Panc1 (cell line): ENCODE results near the gene EPHB1.

Experiments
- CTCF ChIP-seq: fragments of 450-650 bp; IDR thresholded peaks from 2 replicates; pipeline ENCODE4 v1.5.1; 2017; ENCODE audit warnings: mild to moderate bottlenecking
- POLR2AphosphoS5 ChIP-seq: IDR thresholded peaks from 2 replicates; pipeline ENCODE4 v1.6.1; 2012; ENCODE audit warnings: mild to moderate bottlenecking, low read depth, low read length, moderate library complexity
- REST ChIP-seq, 2 experiments: IDR thresholded peaks; 2 replicates each; pipeline ENCODE4 v1.6.1; 2011 to 2012; ENCODE audit warnings: low read depth in 2 of 2, control low read depth in 1 of 2, low read length in 1 of 2, mild to moderate bottlenecking in 1 of 2, moderate library complexity in 1 of 2; ENCODE audit not compliant: insufficient read depth in 1 of 2

GRCh38 chr3:134799393-134799792 is 4.3 kb downstream of the EPHB1 start:
- TF ChIP-seq CTCF (no peak), REST (IDR thresholded peaks at IDR 0.05; ENCODE audit: insufficient read depth in 1 of 2, low read depth in 2 of 2, low read length in 1 of 2) (no peak), POLR2AphosphoS5 (no peak)
